HT1080 (cell line): ENCODE data around the gene MLEC. TPM values are rescaled to one million over a fixed set of nuclear protein-coding genes. Genes with fewer than 3 reads are reported as not detected.
A peak's percentile ranks its signal among the peaks of the same experiment; 100 is the strongest.
"Not testable (repeated sequence)": the region's sequence is repeated elsewhere in the genome, so short reads cannot be mapped to it uniquely, and the experiment has no call there.

Source experiments
- DNase-seq: peaks from one replicate; pipeline ENCODE4 v3.0.0-alpha.2; 2015; ENCODE audit warnings: low read depth
- total RNA-seq: library from RNA; depleted of rRNA; stranded (reverse); fragments of >200 nt; shearing (Covaris generic); gene quantifications from 2 replicates; pipeline ENCODE4 v1.2.3, GENCODE V29; 2014

The MLEC gene
- total RNA-seq, 1 experiment from 2014 or later = 99.4 TPM

DNA sequence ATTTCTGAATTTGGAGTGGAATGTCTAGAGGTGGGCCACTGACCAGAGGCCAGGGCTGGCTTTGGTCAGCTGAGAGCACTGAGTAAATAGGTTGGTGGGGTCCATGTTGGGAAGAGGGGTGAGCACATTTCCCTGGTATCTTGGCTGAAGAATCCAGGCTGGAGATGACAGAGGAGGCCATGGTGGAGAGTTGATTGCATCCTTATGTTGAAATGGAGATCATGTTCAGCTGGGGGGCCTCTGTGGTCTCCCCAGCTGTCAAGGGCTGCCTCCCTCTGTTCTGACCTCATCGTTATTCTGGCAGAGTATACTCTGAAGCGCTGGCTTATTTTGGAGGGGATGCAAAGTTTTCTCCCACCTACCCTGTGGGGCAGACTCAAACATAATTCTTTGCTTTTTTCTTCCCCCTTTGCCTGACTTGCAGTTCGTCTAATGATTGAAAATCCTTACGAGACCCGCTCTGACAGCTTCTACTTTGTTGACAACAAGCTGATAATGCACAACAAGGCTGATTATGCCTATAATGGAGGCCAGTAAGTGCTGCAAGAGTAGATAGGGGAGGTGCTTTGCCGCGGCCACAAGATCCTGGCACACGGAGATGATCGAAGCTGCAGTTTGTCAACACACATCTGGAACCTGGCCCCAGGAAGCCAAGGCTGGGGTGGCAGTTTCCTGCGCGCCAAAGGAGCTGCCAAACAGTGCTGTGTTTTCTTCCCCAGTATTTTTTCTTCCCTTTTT lies 32.7 kb downstream of the MLEC start:
- DNase-seq = no peak

DNA sequence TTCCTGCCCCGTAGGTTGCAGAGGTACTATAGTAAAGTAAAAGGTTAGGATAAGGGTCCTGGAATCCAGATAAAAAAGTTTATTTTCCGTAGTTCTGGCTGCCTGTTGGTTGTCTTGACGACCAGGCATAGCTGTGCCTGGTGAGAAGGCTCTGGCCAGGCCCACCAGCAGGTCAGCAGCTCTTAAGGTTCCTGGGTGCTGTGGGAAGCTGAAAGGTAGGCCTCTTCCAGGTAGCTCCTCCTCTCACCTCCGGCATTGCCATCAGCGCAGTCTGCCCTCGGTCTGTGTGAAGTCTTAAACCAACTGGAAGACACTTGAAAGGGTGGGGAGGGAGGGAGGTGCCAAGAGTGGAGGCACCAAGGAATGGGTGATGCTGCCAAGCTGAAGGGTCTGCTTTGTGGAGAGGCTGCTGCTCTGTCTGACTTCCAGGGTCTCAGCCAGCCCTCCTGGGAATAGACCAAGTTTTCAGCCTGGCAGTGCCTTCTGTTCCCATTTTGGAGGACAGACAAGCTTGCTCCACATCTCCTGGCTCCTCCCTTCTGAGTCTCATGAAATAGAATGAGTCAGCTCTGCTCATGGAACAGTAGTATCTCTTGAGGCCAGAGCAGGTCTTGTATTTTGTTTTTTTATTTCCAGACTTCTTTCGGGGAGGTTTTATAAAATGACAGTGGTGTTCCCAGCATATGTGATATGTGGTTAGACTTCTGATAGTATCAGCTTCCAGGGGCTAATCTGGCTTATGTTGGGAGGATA lies 33.5 kb downstream of the MLEC start:
- peak; percentile 43 for DNase-seq

DNA sequence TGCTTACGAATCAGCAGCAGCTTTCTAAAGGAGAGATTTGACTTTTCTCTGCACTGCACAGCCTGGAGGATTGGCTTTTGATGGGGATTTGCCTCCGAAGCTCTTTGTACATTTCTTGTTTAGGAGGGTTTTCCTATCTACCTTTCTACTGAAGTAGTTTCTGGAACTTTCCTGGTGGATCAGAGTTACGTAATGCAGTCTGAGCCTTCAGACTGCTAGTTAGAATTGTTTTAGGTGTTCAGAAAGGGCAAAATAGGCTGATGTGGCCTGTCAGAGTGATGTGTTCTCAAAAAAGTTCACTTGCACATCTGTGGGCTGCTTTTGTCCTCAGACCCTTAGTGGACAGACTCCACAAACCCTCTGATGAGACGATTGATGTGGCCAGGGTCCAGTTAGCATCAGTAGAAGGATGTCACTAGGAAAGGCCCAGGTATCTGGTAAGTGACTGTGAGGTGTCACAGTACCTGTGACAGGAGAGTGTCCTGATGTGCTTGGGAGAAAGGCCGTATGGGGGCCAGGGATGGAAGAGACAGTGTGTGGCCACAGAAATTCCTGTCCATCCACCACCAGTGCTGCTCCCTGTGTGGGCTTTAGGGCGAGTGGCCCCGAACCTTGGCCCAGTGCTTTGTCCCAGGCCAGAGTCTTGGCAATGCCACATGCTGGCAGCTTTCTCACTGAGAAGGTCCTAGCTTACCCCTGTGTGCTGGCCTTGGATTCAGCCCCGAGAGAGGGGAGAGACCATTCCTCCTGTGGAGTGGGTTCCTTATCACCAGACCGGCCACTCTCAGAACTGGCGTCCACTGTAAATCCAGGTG lies 34.2 kb downstream of the MLEC start:
- no peak for DNase-seq

DNA sequence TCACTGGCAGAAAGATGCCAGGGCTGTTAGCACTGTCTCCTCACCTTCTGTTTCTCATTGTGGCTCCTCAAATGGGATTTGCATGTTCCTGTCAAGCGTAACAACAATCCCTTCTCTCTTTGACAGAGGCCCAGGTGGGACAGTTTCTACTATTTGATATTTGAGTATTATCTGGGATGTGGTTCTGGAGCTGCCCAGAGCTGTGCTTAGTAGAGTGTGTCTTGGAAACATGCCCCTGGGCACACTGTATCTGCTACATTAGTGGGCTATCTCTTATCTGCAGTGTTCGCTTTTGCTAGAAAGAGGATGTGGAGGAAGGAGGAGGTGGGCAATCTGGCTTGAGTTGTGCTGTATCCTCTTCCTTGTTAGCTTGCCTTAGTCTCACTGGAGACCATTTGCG lies 34.9 kb downstream of the MLEC start:
- DNase-seq = no peak

DNA sequence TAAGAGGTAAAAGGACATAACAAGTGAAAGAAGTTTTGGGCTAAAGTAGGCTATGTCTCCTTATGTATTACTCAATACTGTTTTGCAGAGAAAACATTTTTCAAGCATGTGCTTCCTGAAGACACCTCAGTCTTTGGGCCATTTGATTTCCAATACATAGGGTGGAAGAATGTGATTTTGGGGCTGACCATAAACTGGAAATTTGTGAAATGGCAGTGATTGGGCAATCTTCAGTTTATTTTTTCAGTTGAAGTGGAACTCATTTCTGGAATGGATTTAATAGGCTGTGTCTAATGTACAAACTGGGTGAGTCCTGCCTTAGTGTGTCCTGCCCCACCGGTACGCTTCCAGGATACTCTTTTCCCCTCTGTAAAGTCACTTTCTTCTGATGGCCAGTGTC lies 35.8 kb downstream of the MLEC start:
- no peak for DNase-seq

DNA sequence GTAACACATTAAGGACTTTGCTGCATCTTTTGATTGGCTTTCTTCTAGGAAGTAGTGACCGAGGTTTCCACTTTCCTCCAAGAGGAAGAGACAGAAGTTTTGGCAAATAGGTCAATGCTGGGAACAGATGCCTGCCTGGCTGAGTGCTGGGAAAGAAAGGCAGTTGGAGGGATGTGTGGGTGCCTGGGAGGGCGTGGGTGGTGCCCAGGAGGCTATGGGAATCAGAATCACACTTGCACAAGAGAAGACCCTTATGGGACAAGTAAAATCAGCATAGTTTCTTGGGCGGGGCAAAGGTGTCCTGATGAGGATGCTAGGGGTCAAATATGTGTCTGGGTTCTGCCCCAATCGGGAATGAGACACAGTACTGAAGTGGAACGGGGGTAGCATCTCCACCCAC lies 37.8 kb downstream of the MLEC start:
- no peak for DNase-seq

DNA sequence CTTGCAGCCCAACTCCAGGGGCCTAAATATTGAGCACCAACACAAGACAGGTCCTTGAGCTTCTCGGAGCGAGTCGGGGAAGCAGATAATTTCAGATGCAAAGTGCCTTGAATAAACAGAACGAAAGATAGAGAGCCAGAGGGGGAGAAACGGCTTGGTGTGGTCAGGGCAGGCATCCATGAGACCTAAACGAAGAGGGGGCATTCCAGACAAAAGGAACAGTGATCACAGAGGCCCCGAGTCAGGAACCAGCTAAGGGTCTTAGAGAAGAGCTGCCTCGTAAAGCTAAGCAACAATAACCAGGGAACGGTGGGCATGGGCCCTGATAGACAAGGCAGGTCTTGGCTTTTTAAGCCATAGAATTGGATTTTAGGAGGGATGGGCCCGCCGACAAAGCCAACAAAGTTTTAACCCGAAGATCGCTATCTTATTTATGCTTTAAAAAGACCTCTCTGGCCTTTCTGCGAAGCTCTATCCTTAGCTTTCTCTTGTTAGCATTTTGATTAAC lies 38.3 kb downstream of the MLEC start:
- DNase-seq = no peak

DNA sequence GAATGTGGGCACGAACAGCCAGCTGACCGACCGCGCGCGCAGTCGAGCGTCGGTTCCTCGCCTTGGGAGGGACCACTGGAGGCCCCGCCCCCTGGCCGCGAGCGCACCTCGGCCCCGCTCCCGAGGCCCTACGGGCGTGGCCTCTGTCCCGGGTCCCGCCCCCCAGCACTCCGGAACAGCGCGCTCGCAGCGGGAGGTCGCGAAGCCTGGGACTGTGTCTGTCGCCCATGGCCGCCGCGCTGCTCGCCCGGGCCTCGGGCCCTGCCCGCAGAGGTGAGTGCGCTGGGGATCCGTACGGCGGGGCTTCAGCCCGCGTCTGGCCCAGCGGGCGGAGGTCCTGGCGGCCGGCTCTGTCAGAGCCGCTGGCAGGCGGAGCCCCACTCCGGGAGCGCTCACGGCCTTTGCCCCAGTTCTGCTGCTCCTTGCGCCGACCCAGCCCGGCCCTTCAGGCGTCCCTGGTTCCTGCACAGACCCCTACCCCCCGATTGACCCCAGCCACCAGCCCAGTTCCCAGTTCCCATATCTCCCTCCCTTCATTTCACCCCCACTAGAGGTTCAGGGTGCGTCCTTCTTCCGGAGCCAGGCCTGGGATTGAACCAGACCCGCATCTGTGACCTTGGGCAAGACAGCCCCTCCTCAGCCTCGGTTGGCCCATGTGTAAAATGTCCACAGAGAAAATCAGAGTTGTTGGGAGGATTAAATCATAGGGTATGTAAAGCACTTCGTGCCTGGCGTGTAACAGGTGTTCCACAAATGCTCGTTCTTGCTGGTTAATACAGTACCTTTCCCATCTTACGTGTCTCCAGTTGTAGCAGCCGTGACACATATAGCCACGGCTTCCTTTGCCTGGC lies 38.9 kb downstream of the MLEC start, which contains the start of gene ACADS:
Gene ACADS (plus strand): TSS at position 168 of the 851 bp plus-strand sequence. CDS start 60 bp downstream, at position 228.
- DNase-seq = peak; percentile 74

DNA sequence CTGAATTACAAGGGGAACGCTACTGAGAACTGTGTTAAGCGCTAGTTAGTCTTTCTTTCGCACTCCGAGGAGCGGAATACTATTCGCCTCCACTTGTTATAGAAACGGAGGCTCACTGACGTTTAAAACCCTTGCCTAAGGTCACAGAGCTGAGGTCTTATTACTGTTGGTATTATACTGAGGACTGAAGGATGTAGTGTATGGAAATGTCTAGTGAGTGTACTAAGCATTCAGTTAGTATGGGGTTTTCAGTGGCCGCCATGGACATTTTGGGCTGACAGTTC lies 39.5 kb downstream of the MLEC start:
- no peak for DNase-seq

DNA sequence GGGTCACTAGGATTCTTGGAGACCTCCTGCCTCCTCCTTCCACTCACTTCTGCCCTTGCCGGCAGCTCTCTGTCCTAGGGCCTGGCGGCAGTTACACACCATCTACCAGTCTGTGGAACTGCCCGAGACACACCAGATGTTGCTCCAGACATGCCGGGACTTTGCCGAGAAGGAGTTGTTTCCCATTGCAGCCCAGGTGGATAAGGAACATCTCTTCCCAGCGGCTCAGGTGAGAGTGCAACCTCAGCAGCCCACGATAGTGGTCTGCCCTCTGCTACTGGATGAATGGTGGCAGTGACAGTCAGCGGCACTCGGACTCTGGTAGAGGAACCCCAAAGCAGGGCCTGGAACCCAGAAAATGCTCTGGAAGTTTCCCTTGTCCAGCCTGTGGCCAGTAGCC lies 40.0 kb downstream of the MLEC start:
- DNase-seq = no peak

DNA sequence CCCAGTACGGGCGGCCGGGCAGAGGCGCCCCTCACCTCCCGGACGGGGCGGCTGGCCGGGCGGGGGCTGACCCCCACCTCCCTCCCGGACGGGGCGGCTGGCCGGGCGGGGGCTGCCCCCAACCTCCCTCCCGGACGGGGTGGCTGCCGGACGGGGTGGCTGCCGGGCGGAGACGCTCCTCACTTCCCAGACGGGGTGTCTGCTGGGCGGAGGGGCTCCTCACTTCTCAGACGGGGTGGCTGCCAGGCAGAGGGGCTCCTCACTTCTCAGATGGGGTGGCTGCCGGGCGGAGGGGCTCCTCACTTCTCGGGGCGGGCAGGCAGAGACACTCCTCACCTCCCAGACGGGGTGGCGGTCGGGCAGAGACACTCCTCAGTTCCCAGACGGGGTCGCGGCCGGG lies 45.2 kb downstream of the MLEC start:
- DNase-seq = not testable (repeated sequence)

DNA sequence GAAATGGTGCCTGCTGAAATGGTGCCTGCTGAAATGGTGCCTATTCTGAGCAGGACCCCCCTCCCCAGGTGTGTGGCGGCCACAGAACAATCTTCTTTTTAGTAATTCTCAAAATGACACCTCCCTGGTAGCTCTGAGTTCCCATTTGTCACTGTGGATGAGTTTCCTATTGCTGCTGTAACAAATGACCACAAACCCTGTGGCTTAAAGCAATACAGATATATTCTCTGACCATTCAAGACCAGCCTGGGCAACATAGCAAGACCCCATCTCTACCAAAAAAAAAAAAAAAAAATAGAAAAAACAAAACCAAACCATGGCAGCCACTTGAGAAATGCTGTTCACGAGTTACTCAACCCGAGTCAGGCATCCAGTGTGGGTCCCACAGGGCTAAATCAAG lies 46.6 kb downstream of the MLEC start:
- DNase-seq = no peak

DNA sequence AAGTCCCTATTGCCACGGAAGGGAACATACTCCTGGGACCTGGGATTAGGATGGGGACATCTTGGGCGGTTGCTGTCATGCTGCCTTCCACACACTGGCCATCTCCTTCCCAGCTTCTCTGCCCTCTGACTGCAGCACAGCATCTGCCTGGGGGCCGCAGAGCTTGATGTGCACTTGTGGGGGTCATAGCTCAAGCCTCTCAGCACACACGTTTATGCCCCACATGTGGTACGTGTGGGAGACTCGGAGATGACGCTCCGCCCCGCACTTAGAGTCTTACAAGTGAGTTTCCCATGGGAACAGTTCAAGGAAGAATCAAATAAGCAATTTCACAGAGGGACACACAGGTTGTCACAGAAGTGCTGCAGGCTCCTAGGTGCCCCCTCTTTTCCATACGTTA lies 47.3 kb downstream of the MLEC start:
- DNase-seq = no peak

DNA sequence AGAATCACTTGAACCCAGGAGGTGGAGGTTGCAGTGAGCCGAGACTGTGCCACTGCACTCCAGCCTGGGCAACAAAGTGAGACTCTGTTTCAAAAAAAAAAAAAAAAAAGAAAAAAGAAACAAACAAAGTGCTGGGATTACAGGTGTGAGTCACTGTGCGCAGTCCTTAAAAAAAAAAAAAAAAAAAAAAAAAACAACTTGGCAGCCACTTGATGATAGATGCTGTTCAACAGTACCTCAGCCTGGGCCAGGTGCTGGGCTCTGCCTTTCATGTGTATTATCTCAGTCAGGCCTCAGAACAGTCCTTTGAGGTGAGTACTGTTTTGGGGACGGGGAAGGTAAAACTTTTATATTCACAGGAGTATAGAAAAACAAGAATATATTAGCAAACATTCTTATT lies 48.2 kb downstream of the MLEC start:
- peak; percentile 70 for DNase-seq

DNA sequence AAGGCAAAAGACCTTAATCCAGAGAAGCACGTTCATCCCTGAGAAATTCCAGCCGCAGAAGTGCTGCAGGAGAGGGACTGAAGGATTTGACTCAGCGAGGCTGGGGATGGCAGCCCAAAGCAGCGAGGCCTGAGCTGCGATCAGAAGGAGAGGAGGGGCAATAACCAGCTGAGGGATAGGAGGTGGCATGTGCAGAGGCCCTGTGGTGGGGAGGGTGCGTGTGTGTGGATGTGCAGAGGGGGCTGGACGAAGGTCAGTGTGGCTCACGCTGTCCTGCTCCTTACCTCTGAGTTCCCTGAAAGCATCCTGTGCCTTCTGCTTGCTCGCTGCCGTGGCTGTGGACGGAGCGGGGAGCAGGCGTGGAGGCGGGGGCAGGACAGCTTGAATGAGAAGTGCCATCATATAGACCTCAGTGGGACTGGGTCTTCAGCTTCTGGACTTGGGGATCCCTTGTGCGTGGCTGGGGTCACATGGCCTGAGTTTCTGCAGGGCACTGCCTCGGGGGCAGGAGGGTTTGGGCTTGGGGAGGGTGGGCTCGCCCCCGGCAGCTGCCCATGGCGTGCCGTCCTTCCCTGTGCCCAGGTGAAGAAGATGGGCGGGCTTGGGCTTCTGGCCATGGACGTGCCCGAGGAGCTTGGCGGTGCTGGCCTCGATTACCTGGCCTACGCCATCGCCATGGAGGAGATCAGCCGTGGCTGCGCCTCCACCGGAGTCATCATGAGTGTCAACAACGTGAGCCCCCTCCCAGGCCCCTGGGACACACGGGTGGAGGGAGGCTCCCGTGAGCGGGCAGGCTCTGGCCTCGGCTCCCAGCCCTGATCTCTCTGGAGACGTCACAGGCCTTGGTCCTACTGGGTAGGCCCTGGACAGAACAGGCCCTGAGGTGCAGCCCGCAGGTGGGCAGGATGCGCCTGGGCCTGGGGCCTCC lies 49.7 kb downstream of the MLEC start:
- DNase-seq = no peak

DNA sequence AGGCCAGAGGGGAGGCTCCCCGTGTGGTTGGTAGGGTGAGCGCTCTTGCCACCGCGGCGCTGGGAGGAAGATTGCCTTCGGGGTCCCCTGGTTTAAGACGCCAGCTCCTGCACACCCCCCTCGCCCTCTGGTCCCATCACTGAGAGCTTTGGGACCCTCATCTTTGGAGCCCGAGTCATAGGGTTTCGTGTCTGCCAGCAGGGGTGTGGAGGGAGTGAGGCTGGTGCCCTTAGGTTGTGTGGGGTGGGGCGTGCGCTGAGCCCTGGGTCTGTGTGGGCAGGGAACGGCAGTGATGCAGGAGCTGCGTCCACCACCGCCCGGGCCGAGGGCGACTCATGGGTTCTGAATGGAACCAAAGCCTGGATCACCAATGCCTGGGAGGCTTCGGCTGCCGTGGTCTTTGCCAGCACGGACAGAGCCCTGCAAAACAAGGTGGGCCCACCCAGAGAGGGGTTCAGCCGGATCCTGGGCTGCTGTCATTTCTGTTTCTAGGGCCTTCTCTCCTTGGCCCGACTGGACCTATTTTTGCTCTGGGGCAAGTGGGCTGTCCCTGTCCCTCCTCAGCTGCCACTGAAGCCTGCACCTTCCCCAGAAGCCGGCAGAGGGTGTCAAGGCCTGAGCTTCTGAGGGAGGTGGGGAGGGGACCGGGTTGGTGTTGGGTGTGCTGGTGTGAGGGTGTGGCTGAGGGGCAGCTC lies 50.8 kb downstream of the MLEC start:
- peak; percentile 32 for DNase-seq

DNA sequence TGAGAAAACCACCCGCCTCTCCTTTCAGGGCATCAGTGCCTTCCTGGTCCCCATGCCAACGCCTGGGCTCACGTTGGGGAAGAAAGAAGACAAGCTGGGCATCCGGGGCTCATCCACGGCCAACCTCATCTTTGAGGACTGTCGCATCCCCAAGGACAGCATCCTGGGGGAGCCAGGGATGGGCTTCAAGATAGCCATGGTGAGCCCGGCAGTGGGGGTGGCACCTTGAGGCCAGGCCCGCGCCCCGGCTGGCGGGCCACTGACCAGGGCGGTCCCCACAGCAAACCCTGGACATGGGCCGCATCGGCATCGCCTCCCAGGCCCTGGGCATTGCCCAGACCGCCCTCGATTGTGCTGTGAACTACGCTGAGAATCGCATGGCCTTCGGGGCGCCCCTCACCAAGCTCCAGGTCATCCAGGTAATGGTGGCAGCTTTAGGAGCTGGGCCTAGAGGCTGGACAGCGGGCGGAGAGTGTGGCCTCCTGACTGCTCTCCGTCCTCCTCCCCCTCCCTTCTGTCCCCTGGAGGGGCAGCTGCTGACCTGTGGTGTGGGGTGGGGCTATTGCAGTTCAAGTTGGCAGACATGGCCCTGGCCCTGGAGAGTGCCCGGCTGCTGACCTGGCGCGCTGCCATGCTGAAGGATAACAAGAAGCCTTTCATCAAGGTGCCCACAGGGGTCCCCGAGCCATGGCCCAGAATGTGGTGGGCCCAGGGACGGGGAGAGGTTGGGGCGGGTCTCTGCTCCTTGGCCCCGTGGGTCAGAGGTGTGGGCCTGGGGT lies 51.5 kb downstream of the MLEC start:
- no peak for DNase-seq

DNA sequence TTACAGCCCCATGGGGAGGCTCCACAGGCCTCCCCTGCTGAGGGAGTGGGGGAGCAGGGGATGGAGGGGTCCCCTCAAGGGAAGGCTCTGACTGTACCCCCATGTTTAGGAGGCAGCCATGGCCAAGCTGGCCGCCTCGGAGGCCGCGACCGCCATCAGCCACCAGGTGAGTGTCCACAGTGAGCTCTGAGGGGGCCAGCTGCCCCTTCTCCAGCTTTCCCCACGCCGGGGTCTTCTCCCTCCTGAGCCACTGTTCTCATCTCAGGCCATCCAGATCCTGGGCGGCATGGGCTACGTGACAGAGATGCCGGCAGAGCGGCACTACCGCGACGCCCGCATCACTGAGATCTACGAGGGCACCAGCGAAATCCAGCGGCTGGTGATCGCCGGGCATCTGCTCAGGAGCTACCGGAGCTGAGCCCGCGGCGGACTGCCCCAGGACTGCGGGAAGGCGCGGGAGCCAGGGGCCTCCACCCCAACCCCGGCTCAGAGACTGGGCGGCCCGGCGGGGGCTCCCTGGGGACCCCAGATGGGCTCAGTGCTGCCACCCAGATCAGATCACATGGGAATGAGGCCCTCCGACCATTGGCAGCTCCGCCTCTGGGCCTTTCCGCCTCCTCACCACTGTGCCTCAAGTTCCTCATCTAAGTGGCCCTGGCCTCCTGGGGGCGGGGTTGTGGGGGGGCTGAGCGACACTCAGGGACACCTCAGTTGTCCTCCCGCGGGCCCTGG lies 52.2 kb downstream of the MLEC start:
- DNase-seq = no peak
